Measurements from ENCODE around the gene MPHOSPH9. TPM values are rescaled to one million over a fixed set of nuclear protein-coding genes. Genes with fewer than 3 reads are reported as not detected.

The MPHOSPH9 gene
- total and polyA plus RNA-seq, 2 of the 13 experiments (the other 11 are each of a cell fraction or from before 2014, with no cell fraction given): 20.3 to 63.4 TPM

DNA sequence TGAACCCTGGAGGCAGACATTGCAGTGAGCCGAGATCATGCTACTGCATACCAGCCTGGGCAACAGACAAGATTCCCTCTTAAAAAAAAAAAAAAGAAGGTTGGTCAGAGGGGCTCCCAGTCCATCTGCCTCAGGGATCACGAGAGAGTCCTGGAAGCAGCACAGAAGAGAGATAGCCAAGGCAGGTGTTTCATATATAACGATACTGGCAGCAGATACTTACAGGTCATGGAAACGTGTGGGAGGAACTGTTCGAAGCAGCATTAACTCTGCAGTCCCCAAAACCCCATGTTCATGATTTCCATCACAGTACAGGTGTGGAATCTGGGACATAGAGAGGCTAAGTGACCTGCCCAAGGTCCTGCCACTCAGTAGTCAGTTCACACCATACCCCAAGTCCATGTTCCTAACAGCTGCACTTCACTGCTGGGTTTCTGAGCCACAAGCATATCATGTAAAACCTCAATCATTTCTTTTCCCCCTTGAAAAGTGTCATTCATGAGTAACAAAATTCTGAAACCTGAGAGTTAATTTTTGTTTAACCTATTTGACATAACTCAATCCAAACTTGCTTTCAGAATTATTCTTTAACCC is 22.0 kb upstream of the MPHOSPH9 start:
- Histone ChIP-seq H3K4me2 (ENCODE audit: low read depth, low read length) (no peak overlapping the region), H3K27me3 (ENCODE audit: control insufficient read depth in 1 of 2, insufficient read depth in 2 of 2, low read length in 2 of 2) (no peaks in the 10 kb centered on the region), H3K4me3 (replicated peaks in 1 of 3; ENCODE audit: insufficient read depth in 1 of 3, low read depth in 2 of 3, low read length in 3 of 3) (no peak overlapping the region), H3K9ac (ENCODE audit: insufficient read depth, low read depth, low read length) (no peak overlapping the region), H3K4me1 (ENCODE audit: insufficient read depth, low read length) (peaks cover 25% of the 10 kb centered on the region), H3K36me3 (replicated peaks in 1 of 2; ENCODE audit: control insufficient read depth in 1 of 2, insufficient read depth in 2 of 2, low read length in 2 of 2) (peaks cover 23 to 55% of the 10 kb centered on the region in 2 experiments; a peak in 4 of 5 replicates), H3K9me3 (ENCODE audit: low read length) (no peaks in the 10 kb centered on the region), H4K20me1 (ENCODE audit: insufficient read depth, low read length) (no peaks in the 10 kb centered on the region), H3K27ac (ENCODE audit: extremely low read length, insufficient read depth, low read length) (no peak overlapping the region), H2AFZ (ENCODE audit: low read length) (no peak overlapping the region), H3K79me2 (ENCODE audit: insufficient read depth, low read length) (peaks cover 29% of the 10 kb centered on the region)
- no peak for DNase-seq (ENCODE audit: low spot score)
- POLR2A ChIA-PET: no interaction called here
- in situ Hi-C loops (cut with HindIII; ENCODE audit: extremely low pct_ligation_motif_present, low pct_unique_long_range_greater_than_20kb) (no loop called here), intact Hi-C loops (cut with micrococcal nuclease; ENCODE audit: unreplicated experiment) (no loop called here)
- WGBS (ENCODE audit: low lambda C conversion rate): 99% methylated on average over 5 of the region's 5 CpGs
- 0 out of 2 replicates have a peak, but pooled peaks have one; percentile 10 for TF ChIP-seq ZC3H13 (CRISPR knock-in tag; IDR thresholded peaks at IDR 0.05)
- TF ChIP-seq TEF (CRISPR knock-in tag; IDR thresholded peaks at IDR 0.05): no peak
- TF ChIP-seq ZNF282 (IDR thresholded peaks at IDR 0.05; ENCODE audit: partially characterized antibody): no peak
- TF ChIP-seq SNAPC4 (CRISPR knock-in tag; IDR thresholded peaks at IDR 0.05): no peak
- no peak for TF ChIP-seq ZNF691 (CRISPR knock-in tag; IDR thresholded peaks at IDR 0.05; ENCODE audit: borderline replicate concordance, low read depth)
- TF ChIP-seq RBM22 (optimal IDR thresholded peaks at IDR 0.05; ENCODE audit: low read length): peak; percentile 47
- FAIRE-seq: no peak
- BruUV-seq (replicated peaks): no TSS peak
- no peak for ATAC-seq
- CTCF ChIA-PET (ENCODE audit: low intra/inter-chr PET ratio, low total read pairs): no interaction called here
